Renal pelvis (tissue), 4 donors: ENCODE data around the gene NEURL4. TPM values are rescaled to one million over a fixed set of nuclear protein-coding genes. Genes with fewer than 3 reads are reported as not detected.
"Not testable (repeated sequence)": the region's sequence is repeated elsewhere in the genome, so short reads cannot be mapped to it uniquely, and the experiment has no call there.

Source experiments
- DNase-seq: peaks from one replicate; pipeline ENCODE4 v3.0.0-alpha.2; 2013
- polyA plus RNA-seq, 3 donors: library from polyadenylated mRNA; unstranded; fragments of 120-200 nt; gene quantifications; one replicate each; pipeline ENCODE4 v1.2.1, GENCODE V29; 2013; ENCODE audit not compliant: insufficient read length in 3 of 3

The NEURL4 gene
- polyA plus RNA-seq, 3 donors, result 32.4 to 37.7 (median 35.8) TPM

DNA sequence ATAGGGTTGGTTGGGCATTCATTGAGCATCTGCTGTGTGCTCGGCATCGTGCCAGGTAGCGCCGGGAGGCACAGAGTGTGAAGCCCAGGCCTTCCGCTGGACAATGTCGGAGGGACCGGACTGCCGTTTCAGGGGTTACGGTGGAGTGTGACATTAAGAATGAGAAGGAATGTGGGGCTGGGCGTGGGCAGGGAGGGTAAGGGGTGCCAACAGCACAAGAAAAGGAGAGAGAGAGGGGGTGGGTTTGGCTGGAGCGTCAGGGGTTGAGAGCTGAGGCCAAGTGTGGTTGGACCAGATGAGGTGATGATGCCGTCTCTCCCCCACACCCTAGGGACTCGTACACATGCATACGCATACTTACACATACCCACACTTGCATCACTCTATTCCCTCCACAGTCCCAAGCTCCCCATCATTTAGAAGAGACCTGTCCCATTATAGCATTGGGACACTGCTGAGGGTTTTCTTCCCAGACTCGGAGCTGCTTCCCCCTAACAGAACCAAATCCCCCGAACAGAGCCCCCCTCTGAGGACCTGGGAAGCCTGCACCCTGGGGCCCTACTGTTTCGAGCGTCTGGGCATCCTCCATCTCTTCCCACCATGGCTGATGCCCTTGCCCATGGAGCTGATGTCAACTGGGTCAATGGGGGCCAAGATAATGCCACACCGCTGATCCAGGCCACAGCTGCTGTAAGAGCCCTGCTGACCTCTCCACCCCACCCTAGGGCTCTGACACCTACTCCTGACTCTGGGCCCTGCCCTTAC, 19.5 kb upstream of the NEURL4 start:
- no peak for DNase-seq

- no peak for DNase-seq
These were observed 18.7 kb upstream of the NEURL4 start for GRCh38 chr17:7347630-7348477.

DNA sequence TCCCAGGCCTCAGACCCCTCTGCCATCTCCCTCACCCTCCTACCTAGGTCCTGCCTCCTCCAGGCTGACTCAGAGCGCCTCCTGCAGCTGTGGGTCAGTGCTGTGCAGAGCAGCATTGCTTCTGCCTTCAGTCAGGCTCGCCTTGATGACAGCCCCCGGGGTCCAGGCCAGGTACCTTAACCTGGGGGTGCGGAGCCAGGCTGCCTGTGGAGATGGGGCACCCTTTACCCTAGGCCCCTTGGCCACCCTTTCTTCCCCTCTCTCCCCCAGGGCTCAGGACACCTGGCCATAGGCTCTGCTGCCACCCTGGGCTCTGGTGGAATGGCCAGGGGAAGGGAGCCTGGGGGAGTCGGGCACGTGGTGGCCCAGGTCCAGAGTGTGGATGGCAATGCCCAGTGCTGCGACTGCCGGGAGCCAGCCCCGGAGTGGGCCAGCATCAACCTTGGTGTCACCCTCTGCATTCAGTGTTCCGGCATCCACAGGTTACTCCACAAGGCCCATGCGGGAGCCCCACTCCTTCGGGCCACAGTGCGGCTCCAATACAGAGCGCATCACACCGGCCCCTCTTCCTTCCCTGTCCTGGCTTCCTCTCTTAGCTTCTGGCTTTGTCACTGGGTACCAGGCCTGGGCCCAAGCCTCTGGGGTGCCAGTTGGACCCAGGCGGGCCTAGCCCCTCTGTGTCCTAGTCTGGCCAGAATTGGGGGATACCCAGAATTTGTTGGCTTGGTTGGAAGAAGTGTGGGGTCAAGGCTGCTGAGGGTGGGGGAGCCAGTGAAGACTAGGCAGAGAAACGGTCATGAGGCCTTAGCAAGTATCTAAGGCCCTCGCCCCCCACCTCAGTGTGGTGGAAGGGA, 17.9 kb upstream of the NEURL4 start:
- DNase-seq, result no peak

- DNase-seq, result no peak
These were observed 14.1 kb upstream of the NEURL4 start for GRCh38 chr17:7343250-7343649.

GRCh38 chr17:7341842-7342241, 12.7 kb upstream of the NEURL4 start:
- DNase-seq, result no peak

- no peak for DNase-seq
These were observed 11.0 kb upstream of the NEURL4 start for GRCh38 chr17:7340179-7340578.

GRCh38 chr17:7337600-7337999, 8.5 kb upstream of the NEURL4 start:
- not testable (repeated sequence) for DNase-seq

DNA sequence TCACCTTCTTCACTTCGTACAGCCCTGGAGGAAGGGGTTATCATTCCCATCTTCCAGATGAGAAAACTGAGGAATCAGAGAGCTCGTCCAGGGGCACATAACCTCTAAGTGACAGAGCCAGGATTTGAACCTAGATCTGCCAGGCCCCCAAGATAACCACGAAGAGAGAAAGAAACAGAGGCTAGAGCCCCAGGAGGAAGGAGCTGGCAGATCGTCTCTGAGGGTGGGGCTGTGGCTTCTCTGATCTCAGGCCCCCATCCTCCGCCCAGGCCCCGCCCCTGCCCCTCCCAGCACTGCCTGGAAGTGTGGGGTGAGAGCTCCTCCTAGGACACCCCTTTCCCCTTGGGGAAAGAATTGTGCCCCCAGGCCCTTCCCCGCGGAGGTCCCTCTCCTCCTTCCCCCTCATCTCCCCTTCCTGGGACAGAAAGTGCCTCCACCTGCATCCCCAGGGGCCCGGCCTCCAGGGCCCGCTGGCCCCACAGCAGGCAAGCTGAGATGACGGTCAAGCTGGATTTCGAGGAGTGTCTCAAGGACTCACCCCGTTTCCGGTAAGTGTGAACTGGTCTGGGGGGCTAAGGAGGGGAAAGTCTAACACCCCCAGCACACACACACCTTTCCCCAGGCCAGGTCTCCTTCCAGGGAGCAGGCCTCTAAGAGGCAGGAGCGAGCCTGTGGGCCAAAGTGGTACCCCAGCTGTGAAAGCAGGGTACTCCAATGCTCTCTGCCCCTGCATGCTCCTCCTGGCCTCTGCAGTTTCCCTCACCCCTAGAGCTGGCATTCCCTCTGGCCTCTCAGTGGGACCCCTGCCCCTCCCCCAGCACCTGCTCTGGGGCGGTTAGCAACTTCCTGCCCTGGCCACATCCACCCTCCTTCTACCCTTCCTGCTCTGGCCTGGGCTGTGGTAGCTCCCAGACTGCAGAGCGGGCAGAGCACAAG, 7.4 kb upstream of the NEURL4 start, which contains the start of gene ACAP1:
TSS of gene ACAP1 (plus strand) at position 290 of the 936 bp plus-strand sequence. CDS start at position 496, 206 bp downstream.
- DNase-seq, result no peak

GRCh38 chr17:7335765-7336164, 6.6 kb upstream of the NEURL4 start:
- not testable (repeated sequence) for DNase-seq

- DNase-seq, result no peak
These were observed 5.9 kb upstream of the NEURL4 start for GRCh38 chr17:7334938-7335538.

- DNase-seq, result not testable (repeated sequence)
These were observed 3.5 kb upstream of the NEURL4 start for GRCh38 chr17:7332600-7333069.

DNA sequence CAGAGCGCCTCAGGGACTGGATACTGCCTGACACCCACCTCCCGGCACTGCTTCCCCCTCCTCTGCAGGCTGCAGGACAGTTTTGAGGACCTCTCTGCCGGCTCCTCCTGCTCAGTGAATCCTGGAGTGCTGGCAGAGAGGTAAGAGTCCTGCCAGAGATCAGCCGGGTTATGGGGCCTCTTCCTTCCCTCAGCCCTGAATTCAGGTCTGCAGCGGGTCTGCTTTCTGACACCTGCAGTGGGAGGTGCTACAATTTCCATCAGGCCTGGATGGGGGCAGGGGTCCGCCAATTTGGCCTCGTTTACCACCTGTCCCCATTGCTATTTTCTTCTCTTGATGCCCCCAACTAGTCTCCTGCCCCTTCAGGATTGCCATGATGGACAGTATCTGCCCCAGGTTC, 3.0 kb upstream of the NEURL4 start:
- no peak for DNase-seq

- no peak for DNase-seq
These were observed 1.5 kb upstream of the NEURL4 start for GRCh38 chr17:7330638-7331015.

- DNase-seq, result peak; percentile 86
These were observed 982 bp upstream of the NEURL4 start for GRCh38 chr17:7329997-7330637.

- DNase-seq, result peak; percentile 99
These were observed 350 bp upstream of the NEURL4 start for GRCh38 chr17:7329374-7329996.

- DNase-seq, result no peak
These were observed 1.1 kb downstream of the NEURL4 start for GRCh38 chr17:7328009-7328408.

- DNase-seq, result no peak
These were observed 1.6 kb downstream of the NEURL4 start for GRCh38 chr17:7327501-7327900.

DNA sequence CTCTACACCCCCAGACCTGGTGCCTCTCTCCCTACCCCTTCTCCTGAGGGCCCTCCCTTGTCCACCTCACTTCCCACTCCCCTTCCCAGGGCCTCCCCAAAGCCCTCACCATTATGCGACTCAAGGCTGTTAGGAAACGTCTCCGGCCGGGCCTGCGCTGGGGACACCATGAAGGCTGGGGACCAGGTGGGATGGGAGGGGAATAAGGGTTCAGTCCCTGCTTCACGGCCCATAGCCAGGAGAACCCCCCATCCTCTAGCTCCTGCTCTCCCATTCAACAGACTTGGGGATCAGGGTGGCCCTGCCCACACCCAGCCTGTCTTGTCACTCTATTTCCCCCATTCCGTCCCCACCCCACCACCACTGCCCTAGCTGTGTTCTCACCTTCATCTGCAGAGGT, 2.1 kb downstream of the NEURL4 start:
- DNase-seq, result no peak

DNA sequence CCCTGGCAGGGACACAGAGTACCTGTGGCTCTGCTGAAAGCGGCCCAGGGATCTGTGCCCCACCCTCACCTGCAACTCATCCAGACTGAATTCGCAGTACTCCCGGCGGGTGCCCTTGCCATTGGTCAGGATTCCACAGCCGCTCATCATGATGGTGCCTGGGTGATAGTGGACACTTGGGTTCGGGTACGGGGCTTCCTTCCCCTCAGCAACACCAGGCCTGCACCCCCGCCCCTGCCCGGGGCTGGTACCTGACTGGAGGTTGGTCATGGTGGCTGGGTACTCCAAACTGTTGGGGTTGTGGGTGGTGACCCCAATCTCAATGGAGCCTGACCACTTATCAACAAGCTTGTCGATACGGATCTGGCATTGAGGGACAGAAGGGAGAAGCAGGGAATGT, 2.9 kb downstream of the NEURL4 start:
- DNase-seq, result no peak
